DOHH2 (cell line): ENCODE measurements around the gene ZFR.

Experiments
- H3F3A ChIP-seq: fragments of 200-600 bp; sonication (generic), shearing (Covaris generic); 2 replicates; pipeline ENCODE4 v1.6.0; 2016; ENCODE audit warnings: antibody characterized with exemption, mild to moderate bottlenecking; ENCODE audit not compliant: control insufficient read depth, insufficient read depth
- H3K27ac ChIP-seq: fragments of 200-600 bp; sonication (generic); 2 replicates; pipeline ENCODE4 v1.5.1; 2014; ENCODE audit warnings: low read depth, mild to moderate bottlenecking, low read length, moderate library complexity
- H3K27me3 ChIP-seq: fragments of 200-600 bp; sonication (generic); 2 replicates; pipeline ENCODE4 v1.6.1; 2014; ENCODE audit warnings: mild to moderate bottlenecking, low read length, mixed read lengths; ENCODE audit not compliant: control insufficient read depth
- H3K36me3 ChIP-seq: fragments of 200-600 bp; sonication (generic); 2 replicates; pipeline ENCODE4 v1.6.1; 2014; ENCODE audit warnings: mild to moderate bottlenecking, low read length, moderate library complexity, mixed read lengths; ENCODE audit not compliant: control insufficient read depth
- H3K4me1 ChIP-seq: fragments of 200-600 bp; sonication (generic); 2 replicates; pipeline ENCODE4 v1.6.1; 2014; ENCODE audit warnings: mild to moderate bottlenecking, low read length, mixed read lengths; ENCODE audit not compliant: control insufficient read depth
- H3K4me2 ChIP-seq: fragments of 200-600 bp; sonication (generic); 2 replicates; pipeline ENCODE4 v1.6.0; 2014; ENCODE audit warnings: mild to moderate bottlenecking, low read length, moderate library complexity
- H3K4me3 ChIP-seq: fragments of 200-600 bp; sonication (generic); 2 replicates; pipeline ENCODE4 v1.5.1; 2014; ENCODE audit warnings: mild to moderate bottlenecking, low read length, mixed read lengths
- H3K79me2 ChIP-seq: fragments of 200-600 bp; sonication (generic); 2 replicates; pipeline ENCODE4 v1.6.1; 2014; ENCODE audit warnings: mild to moderate bottlenecking, low read length, mixed read lengths; ENCODE audit not compliant: control insufficient read depth
- H3K9me2 ChIP-seq: fragments of 200-600 bp; sonication (generic); replicated peaks from 2 replicates; pipeline ENCODE4 v1.6.1; 2014; ENCODE audit warnings: mild to moderate bottlenecking, low read length, mixed read lengths; ENCODE audit not compliant: control insufficient read depth
- H3K9me3 ChIP-seq: fragments of 200-600 bp; sonication (generic); 2 replicates; pipeline ENCODE4 v1.6.1; 2014; ENCODE audit warnings: antibody characterized with exemption, low read length, mixed read lengths; ENCODE audit not compliant: control insufficient read depth, insufficient read depth
- H4K20me1 ChIP-seq: fragments of 200-600 bp; sonication (generic); 2 replicates; pipeline ENCODE4 v1.6.0; 2014; ENCODE audit warnings: low read depth, mild to moderate bottlenecking, antibody characterized with exemption, low read length, moderate library complexity; ENCODE audit not compliant: control insufficient read depth, insufficient read depth
- CTCF ChIP-seq: fragments of 200-600 bp; sonication (generic); IDR thresholded peaks from one replicate; pipeline ENCODE4 v1.5.1; 2014; ENCODE audit warnings: antibody characterized with exemption, mild to moderate bottlenecking, low read depth, low read length; ENCODE audit not compliant: poor library complexity, severe bottlenecking
- EZH2phosphoT487 ChIP-seq: fragments of 200-600 bp; sonication (generic); IDR thresholded peaks from 2 replicates; pipeline ENCODE4 v1.6.1; 2017; ENCODE audit warnings: borderline replicate concordance, mild to moderate bottlenecking, antibody characterized with exemption, low read length, moderate library complexity, mixed read lengths

ZFR gene

DNA sequence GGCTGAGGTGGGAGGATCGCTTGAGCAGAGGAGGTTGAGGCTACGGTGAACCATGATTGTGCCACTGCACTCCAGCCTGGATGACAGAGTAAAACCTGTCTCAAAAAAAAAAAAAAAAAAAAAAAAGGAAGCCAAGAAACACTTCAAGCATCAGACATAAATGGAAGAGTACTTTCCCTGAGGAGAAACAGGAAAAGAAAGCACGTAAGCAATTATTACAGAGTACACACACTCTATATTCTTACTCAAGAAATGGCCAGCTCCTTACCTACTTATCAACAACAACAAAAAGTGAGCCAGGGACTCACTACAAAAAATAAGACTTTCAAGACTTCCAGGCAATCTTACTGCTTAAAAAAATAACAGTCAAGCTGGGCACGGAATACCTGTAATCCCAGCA lies 21.8 kb downstream of the ZFR start:
- Histone ChIP-seq H3K36me3 (peaks cover 48% of the 10 kb centered on the region), H3K9me3 (peaks cover 2% of the 10 kb centered on the region; the same call in 1 of the 2 replicates), H3K27ac (no peak overlapping the region), H3K4me2 (no peak overlapping the region), H3K27me3 (no peaks in the 10 kb centered on the region), H3K4me1 (peaks cover 4% of the 10 kb centered on the region; the same call in 1 of the 2 replicates), H4K20me1 (0 out of 2 replicates have a peak, but pooled peaks cover 2% of the 10 kb centered on the region), H3K9me2 (no peaks in the 10 kb centered on the region), H3K79me2 (peaks cover 81% of the 10 kb centered on the region), H3F3A (no peaks in the 10 kb centered on the region; the same call in 1 of the 2 replicates), H3K4me3 (no peak overlapping the region)
- TF ChIP-seq CTCF (no peak), EZH2phosphoT487 (no peak)

- Histone ChIP-seq H3K4me1 (peaks cover 4% of the 10 kb centered on the region; the same call in 1 of the 2 replicates), H3K9me3 (no peaks in the 10 kb centered on the region), H3F3A (no peaks in the 10 kb centered on the region; the same call in 1 of the 2 replicates), H3K27me3 (no peaks in the 10 kb centered on the region), H3K27ac (no peak overlapping the region), H3K36me3 (peaks cover 39% of the 10 kb centered on the region), H3K4me3 (no peak overlapping the region), H3K9me2 (no peaks in the 10 kb centered on the region), H3K4me2 (no peak overlapping the region), H3K79me2 (peaks cover 65% of the 10 kb centered on the region), H4K20me1 (0 out of 2 replicates have a peak, but pooled peaks cover 2% of the 10 kb centered on the region)
- no peak for TF ChIP-seq EZH2phosphoT487
- no peak for TF ChIP-seq CTCF
Measured at GRCh38 chr5:32421075-32421474, 23.5 kb downstream of the ZFR start.

- H3K4me2 ChIP-seq, result no peak overlapping the region
- no peak overlapping the region for H3K27ac ChIP-seq
- peaks cover 60% of the 10 kb centered on the region for H3K79me2 ChIP-seq
Measured at GRCh38 chr5:32420506-32420905, 24.0 kb downstream of the ZFR start.

More at GRCh38 chr5:32420506-32420905, 24.0 kb downstream of the ZFR start:
- H3K9me3 ChIP-seq, result no peaks in the 10 kb centered on the region
- peaks cover 43% of the 10 kb centered on the region for H3K36me3 ChIP-seq
- 0 out of 2 replicates have a peak, but pooled peaks cover 2% of the 10 kb centered on the region for H4K20me1 ChIP-seq
- no peak for TF ChIP-seq CTCF
- no peak for TF ChIP-seq EZH2phosphoT487
- H3K4me3 ChIP-seq, result no peak overlapping the region
- H3K4me1 ChIP-seq, result peaks cover 4% of the 10 kb centered on the region; the same call in 1 of the 2 replicates
- no peaks in the 10 kb centered on the region for H3K9me2 ChIP-seq
- no peaks in the 10 kb centered on the region for H3K27me3 ChIP-seq
- no peaks in the 10 kb centered on the region; the same call in 1 of the 2 replicates for H3F3A ChIP-seq
